Keratinocyte (primary cell): ENCODE results near the gene WDR45B. TPM values are rescaled to one million over a fixed set of nuclear protein-coding genes. Genes with fewer than 3 reads are reported as not detected.

ENCODE experiments used
- DNase-seq: peaks from one replicate; pipeline ENCODE4 v3.0.0-alpha.2; 2011; ENCODE audit warnings: low read depth, missing footprints, low spot score
- FAIRE-seq: peaks from 2 replicates; lab custom pipeline; 2011; peaks lifted over from hg19 to GRCh38; lab: Jason Lieb, UNC
- H2AFZ ChIP-seq: 2 replicates; pipeline ENCODE4 v1.6.0; 2012; ENCODE audit warnings: low read length, control low read depth, inconsistent platforms; ENCODE audit not compliant: control insufficient read depth
- H3K27ac ChIP-seq: 2 replicates; pipeline ENCODE4 v1.5.1; 2011; ENCODE audit warnings: low read length; ENCODE audit not compliant: control insufficient read depth, insufficient read depth
- H3K27me3 ChIP-seq: 3 replicates; pipeline ENCODE4 v1.6.0; 2011; ENCODE audit warnings: low read length; ENCODE audit not compliant: control insufficient read depth, insufficient read depth; ENCODE audit errors: extremely low read depth
- H3K36me3 ChIP-seq, 2 experiments: 2 replicates in 1 of 2; 3 replicates in 1 of 2; pipeline ENCODE4 v1.5.1; 2011; ENCODE audit warnings: low read length in 2 of 2, mild to moderate bottlenecking in 1 of 2; ENCODE audit not compliant: control insufficient read depth in 2 of 2, insufficient read depth in 2 of 2; ENCODE audit errors: extremely low read depth in 1 of 2
- H3K4me1 ChIP-seq: 3 replicates; pipeline ENCODE4 v1.5.1; 2011; ENCODE audit warnings: low read length; ENCODE audit not compliant: control insufficient read depth, insufficient read depth; ENCODE audit errors: extremely low read depth
- H3K4me2 ChIP-seq: 3 replicates; pipeline ENCODE4 v1.6.0; 2011; ENCODE audit warnings: low read depth, low read length; ENCODE audit not compliant: control insufficient read depth, insufficient read depth; ENCODE audit errors: extremely low read depth
- H3K4me3 ChIP-seq, 3 experiments: fragments of 200-600 bp in 1 of 3; sonication (generic) in 1 of 3; 2 replicates in 2 of 3; 3 replicates in 1 of 3; pipeline ENCODE4 v1.5.1; 2011 to 2016; ENCODE audit warnings: low read length in 3 of 3, mild to moderate bottlenecking in 3 of 3, control low read depth in 2 of 3, inconsistent platforms in 1 of 3, low read depth in 1 of 3, mixed read lengths in 1 of 3, mixed run types in 1 of 3, moderate library complexity in 1 of 3; ENCODE audit not compliant: control insufficient read depth in 2 of 3, insufficient read depth in 2 of 3; ENCODE audit errors: extremely low read depth in 1 of 3
- H3K79me2 ChIP-seq: 2 replicates; pipeline ENCODE4 v1.6.0; 2012; ENCODE audit warnings: low read length; ENCODE audit not compliant: control insufficient read depth, insufficient read depth
- H3K9ac ChIP-seq: 3 replicates; pipeline ENCODE4 v1.6.0; 2011; ENCODE audit warnings: low read length; ENCODE audit not compliant: control insufficient read depth, insufficient read depth; ENCODE audit errors: extremely low read depth
- H3K9me1 ChIP-seq: 3 replicates; pipeline ENCODE4 v1.6.0; 2011; ENCODE audit warnings: low read length; ENCODE audit not compliant: control insufficient read depth, insufficient read depth; ENCODE audit errors: extremely low read depth
- H3K9me3 ChIP-seq: 2 replicates; pipeline ENCODE4 v1.5.1; 2012; ENCODE audit warnings: low read depth, low read length; ENCODE audit not compliant: control insufficient read depth
- H4K20me1 ChIP-seq: 3 replicates; pipeline ENCODE4 v1.6.0; 2011; ENCODE audit warnings: low read length; ENCODE audit not compliant: control insufficient read depth, insufficient read depth; ENCODE audit errors: extremely low read depth
- EZH2 ChIP-seq: IDR thresholded peaks from one replicate; pipeline ENCODE4 v1.6.1; 2012; ENCODE audit warnings: inconsistent platforms, mild to moderate bottlenecking, low read length, moderate library complexity
- dilution Hi-C: fragments of 300-500 bp; cut with MboI; formaldehyde crosslinking; loops from one replicate; pipeline ENCODE4 v1.7.0; 2020; ENCODE audit warnings: low sequenced_read_pairs; ENCODE audit not compliant: extremely low pct_ligation_motif_present
- polyA plus RNA-seq, 5 experiments: library from polyadenylated mRNA; depleted of rRNA in 3 of 5; stranded (reverse) in 3 of 5; stranded (forward) in 1 of 5; unstranded in 1 of 5; fragments of >200 nt; gene quantifications; 1 replicate in 1 of 5; 2 replicates in 3 of 5; 3 replicates in 1 of 5; pipeline versions ENCODE4 v1.2.1 to v1.2.3, GENCODE V29; 2011 to 2012; ENCODE audit warnings: missing spikeins in 2 of 5, low read depth in 1 of 5, low replicate concordance in 1 of 5
- TF ChIP-seq, protein P1 (sequence below), 3 experiments: IDR thresholded peaks in 1 of 3; conservative IDR thresholded peaks in 1 of 3; optimal IDR thresholded peaks in 1 of 3; 2 replicates in 2 of 3; 3 replicates in 1 of 3; pipeline versions ENCODE3 to v1.5.1; 2011; ENCODE audit warnings: low read length in 3 of 3, mild to moderate bottlenecking in 3 of 3, moderate library complexity in 2 of 3, control low read depth in 1 of 3, inconsistent platforms in 1 of 3; ENCODE audit not compliant: insufficient read depth in 2 of 3; ENCODE audit errors: extremely low read depth in 1 of 3

Gene WDR45B
- polyA plus RNA-seq, 1 donor (not counting 4 experiments of a cell fraction or from before 2014, with no cell fraction given): 77.2 TPM

DNA sequence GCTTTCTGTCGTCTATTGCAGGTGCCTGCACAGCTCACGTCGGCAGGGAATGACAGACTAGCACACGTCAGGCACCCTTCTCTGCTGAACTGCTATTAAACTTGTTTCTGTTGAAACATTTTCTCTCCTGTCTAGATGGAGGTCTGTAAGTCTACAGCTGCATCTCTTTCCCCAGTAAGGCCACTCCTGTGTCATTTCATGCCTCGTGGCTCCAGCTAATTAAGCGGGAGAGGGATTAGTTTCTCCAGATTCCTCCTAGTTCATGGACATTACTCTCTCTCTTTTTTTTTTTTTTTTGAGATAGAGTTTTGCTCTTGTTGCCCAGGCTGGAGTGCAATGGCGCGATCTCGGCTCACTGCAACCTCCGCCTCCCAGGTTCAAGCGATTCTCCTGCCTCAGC lies 74.2 kb downstream of the WDR45B start:
- Histone ChIP-seq H3K4me1 (no peaks in the 10 kb centered on the region), H3K4me3 (no peak overlapping the region), H3K27me3 (no peaks in the 10 kb centered on the region), H3K27ac (no peak overlapping the region), H3K79me2 (peaks cover 53% of the 10 kb centered on the region), H3K9me1 (no peaks in the 10 kb centered on the region), H3K9me3 (no peaks in the 10 kb centered on the region), H3K36me3 (peaks cover 33 to 44% of the 10 kb centered on the region in 2 experiments), H2AFZ (no peak overlapping the region), H4K20me1 (peaks cover 13% of the 10 kb centered on the region), H3K4me2 (no peak overlapping the region), H3K9ac (no peak overlapping the region)
- TF ChIP-seq, protein P1, sequence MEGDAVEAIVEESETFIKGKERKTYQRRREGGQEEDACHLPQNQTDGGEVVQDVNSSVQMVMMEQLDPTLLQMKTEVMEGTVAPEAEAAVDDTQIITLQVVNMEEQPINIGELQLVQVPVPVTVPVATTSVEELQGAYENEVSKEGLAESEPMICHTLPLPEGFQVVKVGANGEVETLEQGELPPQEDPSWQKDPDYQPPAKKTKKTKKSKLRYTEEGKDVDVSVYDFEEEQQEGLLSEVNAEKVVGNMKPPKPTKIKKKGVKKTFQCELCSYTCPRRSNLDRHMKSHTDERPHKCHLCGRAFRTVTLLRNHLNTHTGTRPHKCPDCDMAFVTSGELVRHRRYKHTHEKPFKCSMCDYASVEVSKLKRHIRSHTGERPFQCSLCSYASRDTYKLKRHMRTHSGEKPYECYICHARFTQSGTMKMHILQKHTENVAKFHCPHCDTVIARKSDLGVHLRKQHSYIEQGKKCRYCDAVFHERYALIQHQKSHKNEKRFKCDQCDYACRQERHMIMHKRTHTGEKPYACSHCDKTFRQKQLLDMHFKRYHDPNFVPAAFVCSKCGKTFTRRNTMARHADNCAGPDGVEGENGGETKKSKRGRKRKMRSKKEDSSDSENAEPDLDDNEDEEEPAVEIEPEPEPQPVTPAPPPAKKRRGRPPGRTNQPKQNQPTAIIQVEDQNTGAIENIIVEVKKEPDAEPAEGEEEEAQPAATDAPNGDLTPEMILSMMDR (optimal IDR thresholded peaks at IDR 0.05 in 1 of 3, IDR thresholded peaks at IDR 0.05 in 1 of 3, conservative IDR thresholded peaks at IDR 0.05 in 1 of 3; ENCODE audit: extremely low read depth in 1 of 3, insufficient read depth in 2 of 3, low read length in 3 of 3): no peak
- TF ChIP-seq EZH2: no peak
- dilution Hi-C loops: no loop called here
- FAIRE-seq (no peak), DNase-seq (no peak)

DNA sequence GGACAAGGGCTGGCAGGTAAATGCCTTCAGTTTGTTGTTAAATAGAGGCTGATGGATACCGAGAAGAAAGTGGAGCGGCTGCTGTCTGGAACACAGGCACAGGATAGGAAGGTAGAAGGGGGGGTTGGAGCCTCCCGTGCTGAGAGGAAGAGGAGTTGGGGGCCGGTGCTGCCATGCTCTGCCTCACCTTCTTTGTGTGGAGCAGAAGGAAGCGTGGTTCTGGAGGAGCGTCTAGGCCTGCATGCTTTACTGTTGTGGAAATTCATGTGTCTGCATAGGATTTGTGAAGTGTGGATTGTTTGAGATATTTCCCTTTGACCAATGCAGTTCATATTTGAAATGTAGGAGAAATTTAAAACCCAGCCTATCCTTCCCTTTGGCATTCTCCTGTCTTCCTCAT lies 76.4 kb downstream of the WDR45B start:
- Histone ChIP-seq H3K4me1 (no peaks in the 10 kb centered on the region), H3K4me2 (no peak overlapping the region), H3K27me3 (no peaks in the 10 kb centered on the region), H2AFZ (no peak overlapping the region), H3K79me2 (peaks cover 64% of the 10 kb centered on the region), H4K20me1 (peaks cover 24% of the 10 kb centered on the region), H3K9me1 (no peaks in the 10 kb centered on the region), H3K36me3 (peaks cover 44 to 61% of the 10 kb centered on the region in 2 experiments), H3K9me3 (no peaks in the 10 kb centered on the region), H3K9ac (no peak overlapping the region), H3K4me3 (no peak overlapping the region), H3K27ac (no peak overlapping the region)
- dilution Hi-C loops: no loop called here
- TF ChIP-seq EZH2: no peak
- TF ChIP-seq, protein P1 (optimal IDR thresholded peaks at IDR 0.05 in 1 of 3, IDR thresholded peaks at IDR 0.05 in 1 of 3, conservative IDR thresholded peaks at IDR 0.05 in 1 of 3; ENCODE audit: extremely low read depth in 1 of 3, insufficient read depth in 2 of 3, low read length in 3 of 3): no peak
- FAIRE-seq (no peak), DNase-seq (no peak)
